IMR-90 (cell line): ENCODE data around the gene STPG1. TPM values are rescaled to one million over a fixed set of nuclear protein-coding genes. Genes with fewer than 3 reads are reported as not detected.

ENCODE experiments used
- ATAC-seq: fragments of 200-7000 bp; cut with Tn5 transposase; 2 replicates; pipeline ENCODE4 v1.9.1; 2020; ENCODE audit warnings: low read depth, mild to moderate bottlenecking, moderate library complexity
- BruUV-seq: library from RNA; stranded (reverse); fragments of 400-500 nt; replicated peaks from 2 replicates; lab custom pipeline; 2021; lab: Mats Ljungman, UMichigan
- CTCF ChIA-PET: fragments of 300-600 bp; formaldehyde crosslinking; extraction: SDS; loops from one replicate; lab custom pipeline; 2021; ENCODE audit warnings: antibody characterized with exemption; lab: Yijun Ruan, JAX
- POLR2A ChIA-PET: fragments of 300-600 bp; sonication (Branson Sonifier 250); formaldehyde crosslinking; loops from one replicate; lab custom pipeline; 2022; ENCODE audit warnings: antibody characterized with exemption; ENCODE audit not compliant: unreplicated experiment; lab: Charles Lee
- DNase-seq: peaks from one replicate; pipeline ENCODE4 v3.0.0; 2013
- H2AFZ ChIP-seq: replicated peaks from 2 replicates; pipeline ENCODE3; 2013; ENCODE audit warnings: low read length, mild to moderate bottlenecking; ENCODE audit not compliant: poor library complexity
- H2AK5ac ChIP-seq: 2 replicates; pipeline ENCODE4 v1.6.1; 2013; ENCODE audit warnings: low read depth, low read length, inconsistent platforms
- H2AK9ac ChIP-seq: replicated peaks from 2 replicates; pipeline ENCODE3; 2013; ENCODE audit warnings: mild to moderate bottlenecking, low read depth, low read length, moderate library complexity; ENCODE audit not compliant: poor library complexity
- H2BK120ac ChIP-seq: 2 replicates; pipeline ENCODE4 v1.6.1; 2013; ENCODE audit warnings: low read depth, low read length, inconsistent platforms
- H2BK15ac ChIP-seq: 3 replicates; pipeline ENCODE4 v1.6.1; 2013; ENCODE audit warnings: low read depth, low read length, inconsistent platforms
- H2BK20ac ChIP-seq: 2 replicates; pipeline ENCODE4 v1.6.1; 2013; ENCODE audit warnings: low read depth, mild to moderate bottlenecking, inconsistent platforms, low read length, moderate library complexity
- H2BK5ac ChIP-seq: 2 replicates; pipeline ENCODE4 v1.6.1; 2013; ENCODE audit warnings: mild to moderate bottlenecking, low read depth, low read length, inconsistent platforms; ENCODE audit not compliant: poor library complexity, severe bottlenecking
- H3K14ac ChIP-seq: replicated peaks from 2 replicates; pipeline ENCODE4 v1.6.1; 2013; ENCODE audit warnings: low read depth, low read length, inconsistent platforms
- H3K18ac ChIP-seq: 2 replicates; pipeline ENCODE4 v1.6.1; 2013; ENCODE audit warnings: low read depth, low read length, control low read depth
- H3K23ac ChIP-seq: 2 replicates; pipeline ENCODE4 v1.6.1; 2013; ENCODE audit warnings: low read depth, low read length, inconsistent platforms
- H3K27ac ChIP-seq: 2 replicates; pipeline ENCODE4 v1.5.1; 2013; ENCODE audit warnings: mild to moderate bottlenecking, control low read depth, low read length; ENCODE audit not compliant: insufficient read depth
- H3K27me3 ChIP-seq: 2 replicates; pipeline ENCODE4 v1.6.1; 2013; ENCODE audit warnings: low read length; ENCODE audit not compliant: control insufficient read depth, insufficient read depth
- H3K36me3 ChIP-seq: 2 replicates; pipeline ENCODE4 v1.6.1; 2013; ENCODE audit warnings: low read length, mixed read lengths; ENCODE audit not compliant: control insufficient read depth, insufficient read depth
- H3K4ac ChIP-seq: 2 replicates; pipeline ENCODE4 v1.6.1; 2013; ENCODE audit warnings: low read depth, low read length, inconsistent platforms
- H3K4me1 ChIP-seq: 2 replicates; pipeline ENCODE4 v1.6.1; 2013; ENCODE audit warnings: low read length, mixed read lengths; ENCODE audit not compliant: control insufficient read depth, insufficient read depth
- H3K4me2 ChIP-seq: 2 replicates; pipeline ENCODE4 v1.6.1; 2013; ENCODE audit warnings: low read depth, mild to moderate bottlenecking, control low read depth, low read length, moderate library complexity
- H3K4me3 ChIP-seq: 2 replicates; pipeline ENCODE4 v1.5.1; 2013; ENCODE audit warnings: low read depth, mild to moderate bottlenecking, control low read depth, low read length, moderate library complexity; ENCODE audit not compliant: insufficient read depth
- H3K56ac ChIP-seq: 2 replicates; pipeline ENCODE4 v1.6.1; 2013; ENCODE audit warnings: low read length, inconsistent platforms; ENCODE audit not compliant: insufficient read depth; ENCODE audit errors: extremely low read depth
- H3K79me1 ChIP-seq, 2 experiments: 2 replicates each; pipeline ENCODE4 v1.6.1; 2013; ENCODE audit warnings: low read length in 2 of 2, inconsistent platforms in 1 of 2, low read depth in 1 of 2
- H3K9ac ChIP-seq: 2 replicates; pipeline ENCODE4 v1.6.1; 2013; ENCODE audit warnings: low read depth, low read length, control low read depth
- H3K9me1 ChIP-seq: 2 replicates; pipeline ENCODE4 v1.6.1; 2013; ENCODE audit warnings: low read length, inconsistent platforms; ENCODE audit not compliant: insufficient read depth
- H3K9me3 ChIP-seq: 2 replicates; pipeline ENCODE4 v1.6.1; 2013; ENCODE audit warnings: low read length; ENCODE audit not compliant: control insufficient read depth, insufficient read depth
- H4K20me1 ChIP-seq: 2 replicates; pipeline ENCODE4 v1.6.1; 2013; ENCODE audit warnings: low read length, inconsistent platforms; ENCODE audit not compliant: insufficient read depth
- H4K5ac ChIP-seq: 2 replicates; pipeline ENCODE4 v1.6.1; 2013; ENCODE audit warnings: mild to moderate bottlenecking, low read depth, low read length, control low read depth
- H4K8ac ChIP-seq, 2 experiments: 2 replicates each; pipeline ENCODE4 v1.6.1; 2013; ENCODE audit warnings: low read depth in 2 of 2, low read length in 2 of 2, control low read depth in 1 of 2, inconsistent platforms in 1 of 2
- H4K91ac ChIP-seq: 2 replicates; pipeline ENCODE4 v1.6.1; 2013; ENCODE audit warnings: low read depth, low read length, inconsistent platforms; ENCODE audit not compliant: insufficient read depth
- BHLHE40 ChIP-seq: fragments of 150-350 bp; IDR thresholded peaks from 2 replicates; pipeline ENCODE4 v1.6.1; 2016; ENCODE audit warnings: mild to moderate bottlenecking, low read depth, low read length
- CEBPB ChIP-seq: IDR thresholded peaks from 2 replicates; pipeline ENCODE4 v1.6.1; 2012; ENCODE audit warnings: low read depth, low read length, improper control_type of control experiment
- CHD1 ChIP-seq: IDR thresholded peaks from 2 replicates; pipeline ENCODE4 v1.6.1; 2012; ENCODE audit warnings: low read depth, low read length, improper control_type of control experiment
- CTCF ChIP-seq: conservative IDR thresholded peaks from 2 replicates; pipeline ENCODE4 v1.5.1; 2012; ENCODE audit warnings: mild to moderate bottlenecking, low read depth, low read length, improper control_type of control experiment
- FOS ChIP-seq: fragments of 150-350 bp; IDR thresholded peaks from 2 replicates; pipeline ENCODE4 v1.6.1; 2016; ENCODE audit warnings: low read depth, low read length
- MAFK ChIP-seq: IDR thresholded peaks from 2 replicates; pipeline ENCODE4 v1.6.1; 2012; ENCODE audit warnings: low read depth, low read length, improper control_type of control experiment
- MAZ ChIP-seq: IDR thresholded peaks from 2 replicates; pipeline ENCODE4 v1.6.1; 2012; ENCODE audit warnings: low read depth, mild to moderate bottlenecking, low read length, improper control_type of control experiment, moderate library complexity, borderline replicate concordance
- MXI1 ChIP-seq: IDR thresholded peaks from 2 replicates; pipeline ENCODE4 v1.6.1; 2012; ENCODE audit warnings: low read depth, mild to moderate bottlenecking, low read length, moderate library complexity, borderline replicate concordance
- POLR2A ChIP-seq: IDR thresholded peaks from 2 replicates; pipeline ENCODE4 v1.6.1; 2012; ENCODE audit warnings: mild to moderate bottlenecking, low read depth, low read length
- RAD21 ChIP-seq: IDR thresholded peaks from 2 replicates; pipeline ENCODE4 v1.6.1; 2012; ENCODE audit warnings: low read length, improper control_type of control experiment
- RCOR1 ChIP-seq: IDR thresholded peaks from 2 replicates; pipeline ENCODE4 v1.6.1; 2012; ENCODE audit warnings: mild to moderate bottlenecking, low read length, improper control_type of control experiment; ENCODE audit not compliant: insufficient replicate concordance
- RFX5 ChIP-seq: IDR thresholded peaks from 2 replicates; pipeline ENCODE4 v1.8.0; 2012; ENCODE audit warnings: low read depth, mild to moderate bottlenecking, low read length, moderate library complexity
- SMC3 ChIP-seq: fragments of 150-350 bp; IDR thresholded peaks from 2 replicates; pipeline ENCODE4 v1.6.1; 2016; ENCODE audit warnings: low read depth, mild to moderate bottlenecking, antibody characterized with exemption, low read length, moderate library complexity
- WGBS, 2 experiments: methylation state at CpG; one replicate each; pipeline versions ENCODE4 v1.1.5 to v1.1.7; 2013; ENCODE audit warnings: missing lambda C conversion rate in 2 of 2; ENCODE audit not compliant: insufficient read length in 1 of 2; ENCODE audit errors: extremely low coverage in 2 of 2; 5-methylcytosine and 5-hydroxymethylcytosine counted together
- dilution Hi-C: fragments of 300-500 bp; cut with HindIII; formaldehyde crosslinking; loops from one replicate; pipeline ENCODE4 v1.14.3; 2018; ENCODE audit warnings: low sequenced_read_pairs; ENCODE audit not compliant: unreplicated experiment
- in situ Hi-C: fragments of 300-500 bp; cut with MboI; formaldehyde crosslinking; loops from 3 replicates; pipeline ENCODE4 v1.14.3; 2019; ENCODE audit warnings: low sequenced_read_pairs, inconsistent platforms, mixed read lengths
- intact Hi-C: fragments of 100-400 bp; cut with micrococcal nuclease; formaldehyde crosslinking; loops from 2 replicates; pipeline ENCODE4 v1.10.0; 2022
- polyA plus RNA-seq, 3 experiments: library from polyadenylated mRNA; depleted of rRNA; stranded (reverse); fragments of >200 nt; gene quantifications; 2 replicates each; pipeline ENCODE4 v1.2.3, GENCODE V29; 2012; ENCODE audit warnings: low replicate concordance in 1 of 3
- total RNA-seq: library from RNA; depleted of rRNA; stranded (reverse); fragments of >200 nt; gene quantifications from 2 replicates; pipeline ENCODE4 v1.2.3, GENCODE V29; 2012

Gene STPG1
- total and polyA plus RNA-seq, 2 of the 4 experiments (the other 2 are of a cell fraction) = 3.0 to 6.5 TPM

GRCh38 chr1:24410750-24411149, 2.8 kb downstream of the STPG1 start:
- CTCF ChIA-PET = no interaction called here
- Histone ChIP-seq H4K8ac (0 out of 4 replicates have a peak overlapping the region, but pooled peaks of 1 of the 2 experiments have one; percentile 12), H3K4me2 (no peak overlapping the region), H2BK15ac (peak overlapping the region; percentile 55; the same call in 1 of the 3 replicates), H2AFZ (no peak overlapping the region), H3K56ac (no peak overlapping the region), H2AK5ac (peak overlapping the region; percentile 59), H3K79me1 (peaks cover 19 to 45% of the 10 kb centered on the region in 2 experiments), H4K91ac (0 out of 2 replicates have a peak overlapping the region, but pooled peaks have one; percentile 6), H2BK20ac (peak overlapping the region; percentile 16; the same call in 1 of the 2 replicates), H3K4ac (peak overlapping the region; percentile 14), H3K18ac (peak overlapping the region; percentile 27; the same call in 1 of the 2 replicates), H2BK5ac (peak overlapping the region; percentile 46), H3K9me3 (peaks cover 3% of the 10 kb centered on the region; the same call in 1 of the 2 replicates), H4K5ac (no peak overlapping the region), H2AK9ac (no peak overlapping the region), H3K4me3 (no peak overlapping the region), H3K14ac (0 out of 2 replicates have a peak overlapping the region, but pooled peaks have one; percentile 27), H3K4me1 (peaks cover 2% of the 10 kb centered on the region; the same call in 1 of the 2 replicates), H3K23ac (no peak overlapping the region), H3K27ac (no peak overlapping the region), H3K36me3 (no peaks in the 10 kb centered on the region), H3K9me1 (peaks cover 9% of the 10 kb centered on the region), H4K20me1 (no peaks in the 10 kb centered on the region), H3K27me3 (no peaks in the 10 kb centered on the region), H3K9ac (no peak overlapping the region), H2BK120ac (peak overlapping the region; percentile 16; the same call in 1 of the 2 replicates)
- ATAC-seq (no peak), DNase-seq (no peak)
- intact Hi-C loops = loop anchor here (10.0 kb wide), 1 partner anchor 334 kb away; the partner anchor contains the start of gene CLIC4
- BruUV-seq = no TSS peak
- POLR2A ChIA-PET = no interaction called here
- dilution Hi-C loops = no loop called here
- WGBS, 2 experiments = no CpG with 5 or more reads among the region's 7 CpGs
- in situ Hi-C loops = no loop called here
- TF ChIP-seq BHLHE40 (no peak), RFX5 (no peak), POLR2A (no peak), SMC3 (no peak), RAD21 (no peak), CHD1 (no peak), MXI1 (no peak), RCOR1 (no peak), MAFK (no peak), FOS (no peak), CTCF (no peak), MAZ (no peak), CEBPB (no peak)
